Placental epithelial cell (primary cell): ENCODE results near the gene AVPR2. TPM values are rescaled to one million over a fixed set of nuclear protein-coding genes. Genes with fewer than 3 reads are reported as not detected.

Experiments used
- total RNA-seq: library from RNA; depleted of rRNA; stranded (reverse); fragments of >200 nt; gene quantifications from 2 replicates; pipeline ENCODE4 v1.2.3, GENCODE V29; 2012

Gene AVPR2
- not detected in 2 replicates for total RNA-seq

DNA sequence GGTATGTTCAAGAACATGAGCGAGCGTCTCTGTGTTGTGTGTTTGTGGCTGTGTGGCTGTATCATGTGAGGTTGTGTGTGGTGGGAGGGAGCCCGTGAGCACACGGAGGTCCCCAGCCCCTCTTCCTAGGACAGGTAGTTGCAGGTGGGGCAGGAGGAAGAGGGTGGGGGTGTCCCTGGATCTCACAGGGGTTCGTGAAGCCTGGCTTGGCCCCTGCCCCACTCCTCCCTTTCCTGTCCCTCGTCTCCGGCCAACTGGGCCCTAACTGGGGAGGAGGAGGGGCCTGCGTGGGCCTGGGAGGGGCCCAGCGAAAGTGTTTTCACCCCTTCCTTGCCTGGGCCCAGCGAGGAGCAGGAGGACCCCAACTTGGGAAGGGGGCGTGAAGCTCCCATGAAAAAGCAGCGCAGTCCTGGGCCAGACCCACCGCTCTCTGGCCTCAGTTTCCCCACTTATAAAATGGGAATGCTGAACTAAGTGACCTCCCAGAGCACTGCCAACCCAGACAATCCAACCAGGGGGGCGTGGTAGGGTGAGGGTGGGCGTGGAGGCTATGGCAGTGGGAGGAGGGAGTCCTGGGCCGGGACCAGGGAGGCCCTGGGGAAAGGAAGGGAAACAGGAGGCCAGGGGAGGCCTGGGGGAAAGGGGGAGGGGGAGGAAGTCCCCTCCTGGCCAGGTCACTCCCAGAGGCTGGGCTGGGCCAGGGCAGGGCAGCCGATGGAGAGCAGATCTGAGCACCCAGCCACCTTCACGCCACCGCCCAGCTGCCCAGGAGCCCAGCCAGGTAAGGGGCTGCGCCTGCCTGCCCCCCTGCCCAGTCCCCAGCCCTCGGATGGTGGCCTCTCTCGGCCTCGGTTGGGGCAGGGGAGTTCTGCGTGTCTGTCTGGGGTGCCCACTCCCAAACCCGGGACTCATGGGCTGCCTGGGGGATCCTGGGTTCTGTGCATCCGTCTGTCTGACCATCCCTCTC is at the start of gene AVPR2:
Gene AVPR2 (plus strand): TSS at position 683 of the 967 bp plus-strand sequence. CDS start 473 bp downstream, outside the sequence.

GRCh38 chrX:153885968-153886903 is 18.2 kb upstream of the AVPR2 start, which contains the start of gene L1CAM:
Gene L1CAM, minus strand, starts transcription at chrX:153886173. Its CDS starts 10,337 bp downstream, at chrX:153875836.

GRCh38 chrX:153925739-153926551 is 21.5 kb downstream of the AVPR2 start, which contains the start of gene ARHGAP4:
Gene ARHGAP4, minus strand, starts transcription at chrX:153926264. Its CDS starts 62 bp downstream, at chrX:153926202.

DNA sequence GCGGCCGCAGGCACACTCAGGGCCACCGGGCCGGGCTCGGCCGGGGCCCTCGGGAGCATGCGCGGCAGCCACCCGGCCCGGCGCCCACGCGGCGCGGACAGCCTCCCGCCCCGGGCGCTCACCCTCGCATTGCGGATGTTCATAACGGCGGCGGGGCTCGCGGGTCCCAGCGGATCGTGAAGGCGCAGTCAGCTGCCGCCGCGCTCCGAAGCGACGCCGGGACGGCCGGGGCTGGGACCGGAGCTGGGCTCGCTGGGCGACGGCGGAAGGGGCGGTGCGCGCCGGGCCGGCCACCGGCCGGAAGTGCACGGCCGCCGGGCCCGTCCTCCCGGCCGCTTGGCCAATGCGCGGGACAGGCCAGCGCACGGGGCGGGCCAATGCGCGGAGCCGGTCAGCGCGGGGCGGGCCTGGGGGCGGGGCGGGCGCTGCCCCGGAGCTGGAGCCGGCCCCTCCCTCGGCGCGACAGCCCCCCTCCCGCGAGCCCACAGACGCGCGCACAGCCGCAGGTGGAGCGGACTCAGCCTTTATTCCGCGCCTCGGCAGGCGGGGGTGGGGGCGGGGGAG is 30.4 kb downstream of the AVPR2 start, which contains the start of gene NAA10:
Gene NAA10 (minus strand): TSS at position 276 of the 564 bp plus-strand sequence. CDS start 133 bp downstream, at position 143.

GRCh38 chrX:153944140-153944799 is 39.8 kb downstream of the AVPR2 start, which contains the start of gene RENBP:
Gene RENBP, minus strand, starts transcription at chrX:153944643. Its CDS starts 33 bp downstream, at chrX:153944610.

Other genes starting within 250 kb of the AVPR2 start
- gene PNCK, start 230.9 kb upstream of the AVPR2 start, total RNA-seq: 5.1 TPM in 1 of 2 replicates, not detected in the other
- 2.7 and 4.0 TPM in 2 replicates for gene SLC6A8, start 216.7 kb upstream of the AVPR2 start, total RNA-seq
- 90.3 and 146 TPM in 2 replicates for gene BCAP31, start 180.3 kb upstream of the AVPR2 start, total RNA-seq
- 11.0 and 12.4 TPM in 2 replicates for gene ABCD1, start 179.8 kb upstream of the AVPR2 start, total RNA-seq
- 0.39 and 2.3 TPM in 2 replicates for gene PLXNB3, start 140.4 kb upstream of the AVPR2 start, total RNA-seq
- gene SRPK3, start 123.6 kb upstream of the AVPR2 start, total RNA-seq: under 0.01 and 1.1 TPM in 2 replicates
- 43.2 and 78.4 TPM in 2 replicates for gene IDH3G, start 110.3 kb upstream of the AVPR2 start, total RNA-seq
- gene SSR4, start 110.0 kb upstream of the AVPR2 start, total RNA-seq: 157 and 199 TPM in 2 replicates
- 0.39 TPM in 1 of 2 replicates, not detected in the other for gene PDZD4, start 74.1 kb upstream of the AVPR2 start, total RNA-seq
- gene L1CAM, start 18.5 kb upstream of the AVPR2 start, total RNA-seq: 0.22 and 0.39 TPM in 2 replicates
- 2.9 and 5.9 TPM in 2 replicates for gene ARHGAP4, start 21.6 kb downstream of the AVPR2 start, total RNA-seq
- gene NAA10, start 30.4 kb downstream of the AVPR2 start, total RNA-seq: 32.6 and 69.1 TPM in 2 replicates
- gene RENBP, start 40.0 kb downstream of the AVPR2 start, total RNA-seq: under 0.01 and 0.11 TPM in 2 replicates
- 21.6 and 43.1 TPM in 2 replicates for gene HCFC1, start 67.1 kb downstream of the AVPR2 start, total RNA-seq
- gene TMEM187, start 68.1 kb downstream of the AVPR2 start, total RNA-seq: 9.0 and 9.4 TPM in 2 replicates
- 29.4 and 86.4 TPM in 2 replicates for gene IRAK1, start 115.2 kb downstream of the AVPR2 start, total RNA-seq
- gene MECP2, start 193.0 kb downstream of the AVPR2 start, total RNA-seq: 21.0 and 23.6 TPM in 2 replicates
- gene OPN1LW, start 239.6 kb downstream of the AVPR2 start, total RNA-seq: not detected in 2 replicates